SU-DHL-6 (cell line): Measurements from ENCODE around the gene RASAL1.
A peak's percentile ranks its signal among the peaks of the same experiment; 100 is the strongest.

Experiments used
- H2AFZ ChIP-seq: fragments of 200-600 bp; sonication (generic); 2 replicates; pipeline ENCODE4 v1.6.1; 2014; ENCODE audit warnings: low read depth, mild to moderate bottlenecking, moderate library complexity, mixed read lengths, antibody characterized with exemption, low read length; ENCODE audit not compliant: severe bottlenecking
- H3F3A ChIP-seq: fragments of 200-600 bp; shearing (Covaris generic); 2 replicates; pipeline ENCODE4 v1.6.0; 2016; ENCODE audit warnings: antibody characterized with exemption, mild to moderate bottlenecking; ENCODE audit not compliant: insufficient read depth
- H3K27ac ChIP-seq: fragments of 200-600 bp; sonication (generic); 2 replicates; pipeline ENCODE4 v1.5.1; 2016; ENCODE audit warnings: low read depth, mild to moderate bottlenecking, low read length, moderate library complexity, mixed read lengths
- H3K27me3 ChIP-seq: fragments of 200-600 bp; sonication (generic), shearing (Covaris generic); 2 replicates; pipeline ENCODE4 v1.6.0; 2014; ENCODE audit warnings: mild to moderate bottlenecking, low read length
- H3K36me3 ChIP-seq: fragments of 200-600 bp; sonication (generic); 2 replicates; pipeline ENCODE4 v1.6.1; 2014; ENCODE audit warnings: mild to moderate bottlenecking, low read length, mixed read lengths
- H3K4me2 ChIP-seq: fragments of 300-600, 200-600 bp; shearing (Covaris generic), sonication (generic); 2 replicates; pipeline ENCODE4 v1.6.0; 2014; ENCODE audit warnings: low read length, low read depth, mild to moderate bottlenecking; ENCODE audit not compliant: poor library complexity, severe bottlenecking
- H3K4me3 ChIP-seq: fragments of 200-600 bp; sonication (generic); 2 replicates; pipeline ENCODE4 v1.5.1; 2014; ENCODE audit warnings: antibody characterized with exemption, low read length, mild to moderate bottlenecking, mixed read lengths; ENCODE audit not compliant: insufficient read depth, poor library complexity, severe bottlenecking
- H3K79me2 ChIP-seq: fragments of 200-600 bp; sonication (generic); 2 replicates; pipeline ENCODE4 v1.6.1; 2014; ENCODE audit warnings: mild to moderate bottlenecking, low read length, moderate library complexity; ENCODE audit not compliant: insufficient read depth
- H3K9ac ChIP-seq: fragments of 200-600 bp; sonication (generic); 2 replicates; pipeline ENCODE4 v1.7.0; 2014; ENCODE audit warnings: mild to moderate bottlenecking, low read length
- H3K9me2 ChIP-seq: fragments of 200-600 bp; sonication (generic); replicated peaks from 2 replicates; pipeline ENCODE4 v1.6.1; 2014; ENCODE audit warnings: low read length; ENCODE audit not compliant: insufficient read depth
- H3K9me3 ChIP-seq: fragments of 200-600 bp; sonication (generic); 2 replicates; pipeline ENCODE4 v1.6.1; 2014; ENCODE audit warnings: low read length, mixed read lengths; ENCODE audit not compliant: insufficient read depth
- H4K20me1 ChIP-seq: fragments of 200-600 bp; sonication (generic); 2 replicates; pipeline ENCODE4 v1.6.1; 2014; ENCODE audit warnings: low read depth, mild to moderate bottlenecking, antibody characterized with exemption, low read length, moderate library complexity, mixed read lengths
- EZH2phosphoT487 ChIP-seq: fragments of 200-600 bp; sonication (generic), shearing (Covaris generic); conservative IDR thresholded peaks from 2 replicates; pipeline ENCODE4 v1.6.1; 2018; ENCODE audit warnings: mild to moderate bottlenecking, antibody characterized with exemption, low read length, moderate library complexity, mixed read lengths
- TF ChIP-seq, protein P1 (sequence below): fragments of 200-600 bp; sonication (generic); IDR thresholded peaks from one replicate; pipeline ENCODE4 v1.5.1; 2017; ENCODE audit warnings: antibody characterized with exemption, mild to moderate bottlenecking, low read length, moderate library complexity; ENCODE audit not compliant: insufficient read depth, poor library complexity, severe bottlenecking

Gene RASAL1

GRCh38 chr12:113164014-113164413, 28.5 kb upstream of the RASAL1 start:
- Histone ChIP-seq H3K9me3 (no peaks in the 10 kb centered on the region), H3K9ac (no peak overlapping the region), H2AFZ (no peak overlapping the region), H4K20me1 (no peaks in the 10 kb centered on the region), H3K9me2 (no peaks in the 10 kb centered on the region), H3K27ac (no peak overlapping the region), H3K27me3 (no peaks in the 10 kb centered on the region), H3K4me2 (no peak overlapping the region), H3K36me3 (no peaks in the 10 kb centered on the region; the same call in 1 of the 2 replicates), H3K79me2 (no peaks in the 10 kb centered on the region), H3F3A (no peaks in the 10 kb centered on the region), H3K4me3 (no peak overlapping the region)
- no peak for TF ChIP-seq EZH2phosphoT487

DNA sequence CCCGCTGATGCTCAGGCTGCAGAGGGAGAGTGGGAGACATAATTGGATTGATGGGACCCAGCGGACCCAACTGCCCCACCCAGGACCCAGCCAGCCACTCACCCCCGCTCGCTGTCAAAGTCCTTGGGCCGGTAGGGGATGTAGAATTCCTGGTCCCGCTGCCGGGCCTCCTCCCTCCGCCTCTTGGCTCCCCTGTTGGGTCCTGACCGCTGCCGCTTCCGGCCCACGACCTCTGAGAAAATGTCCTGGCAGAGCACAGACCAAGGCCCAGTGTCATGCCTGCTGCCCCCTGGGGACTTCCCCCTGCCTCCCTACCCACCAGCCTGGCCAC, 27.4 kb upstream of the RASAL1 start:
- no peak overlapping the region for H3K27ac ChIP-seq
- no peak overlapping the region for H3K4me2 ChIP-seq
- no peak overlapping the region for H3K9ac ChIP-seq
- no peak overlapping the region for H3K4me3 ChIP-seq
- no peaks in the 10 kb centered on the region for H3F3A ChIP-seq
- H3K9me2 ChIP-seq, result no peaks in the 10 kb centered on the region
- no peaks in the 10 kb centered on the region; the same call in 1 of the 2 replicates for H3K36me3 ChIP-seq
- H3K9me3 ChIP-seq, result no peaks in the 10 kb centered on the region
- TF ChIP-seq EZH2phosphoT487, result no peak
- TF ChIP-seq, protein P1, sequence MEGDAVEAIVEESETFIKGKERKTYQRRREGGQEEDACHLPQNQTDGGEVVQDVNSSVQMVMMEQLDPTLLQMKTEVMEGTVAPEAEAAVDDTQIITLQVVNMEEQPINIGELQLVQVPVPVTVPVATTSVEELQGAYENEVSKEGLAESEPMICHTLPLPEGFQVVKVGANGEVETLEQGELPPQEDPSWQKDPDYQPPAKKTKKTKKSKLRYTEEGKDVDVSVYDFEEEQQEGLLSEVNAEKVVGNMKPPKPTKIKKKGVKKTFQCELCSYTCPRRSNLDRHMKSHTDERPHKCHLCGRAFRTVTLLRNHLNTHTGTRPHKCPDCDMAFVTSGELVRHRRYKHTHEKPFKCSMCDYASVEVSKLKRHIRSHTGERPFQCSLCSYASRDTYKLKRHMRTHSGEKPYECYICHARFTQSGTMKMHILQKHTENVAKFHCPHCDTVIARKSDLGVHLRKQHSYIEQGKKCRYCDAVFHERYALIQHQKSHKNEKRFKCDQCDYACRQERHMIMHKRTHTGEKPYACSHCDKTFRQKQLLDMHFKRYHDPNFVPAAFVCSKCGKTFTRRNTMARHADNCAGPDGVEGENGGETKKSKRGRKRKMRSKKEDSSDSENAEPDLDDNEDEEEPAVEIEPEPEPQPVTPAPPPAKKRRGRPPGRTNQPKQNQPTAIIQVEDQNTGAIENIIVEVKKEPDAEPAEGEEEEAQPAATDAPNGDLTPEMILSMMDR, result no peak
- no peaks in the 10 kb centered on the region for H4K20me1 ChIP-seq
- H3K79me2 ChIP-seq, result no peaks in the 10 kb centered on the region
- no peak overlapping the region for H2AFZ ChIP-seq
- no peaks in the 10 kb centered on the region for H3K27me3 ChIP-seq

- Histone ChIP-seq H3K79me2 (no peaks in the 10 kb centered on the region), H2AFZ (no peak overlapping the region), H3K36me3 (no peaks in the 10 kb centered on the region; the same call in 1 of the 2 replicates), H3K27ac (peak overlapping the region; percentile 18; the same call in 1 of the 2 replicates), H3F3A (peaks cover 4% of the 10 kb centered on the region; the same call in 1 of the 2 replicates), H3K4me3 (no peak overlapping the region), H3K27me3 (no peaks in the 10 kb centered on the region), H3K4me2 (no peak overlapping the region), H3K9me2 (no peaks in the 10 kb centered on the region), H3K9me3 (no peaks in the 10 kb centered on the region), H3K9ac (no peak overlapping the region), H4K20me1 (no peaks in the 10 kb centered on the region)
- TF ChIP-seq EZH2phosphoT487, result no peak
- TF ChIP-seq, protein P1, result no peak
These were observed 26.8 kb upstream of the RASAL1 start for GRCh38 chr12:113162102-113163029.
